Activated CD8-positive, alpha-beta memory T cell treated with anti-CD3 and anti-CD28 coated beads for 36 hours (primary cell): ENCODE data around the gene PCCA. TPM values are rescaled to one million over a fixed set of nuclear protein-coding genes. Genes with fewer than 3 reads are reported as not detected.
"Not testable (repeated sequence)": the region's sequence is repeated elsewhere in the genome, so short reads cannot be mapped to it uniquely, and the experiment has no call there.

Experiments
- CTCF ChIA-PET: fragments of 350-600 bp; sonication (Branson Sonifier 250); formaldehyde crosslinking; loops from one replicate; lab custom pipeline; 2021; ENCODE audit warnings: antibody characterized with exemption; lab: Charles Lee
- POLR2A ChIA-PET: fragments of 350-600 bp; sonication (Branson Sonifier 250); formaldehyde crosslinking; loops from one replicate; lab custom pipeline; 2021; ENCODE audit warnings: antibody characterized with exemption; lab: Charles Lee
- total RNA-seq, 2 experiments: library from RNA; stranded (reverse); gene quantifications; one replicate each; pipeline ENCODE4 v1.2.3, GENCODE V29; 2021

PCCA gene
- 1 to 10 TPM; 7.7 to 9.3 TPM for total RNA-seq

- CTCF ChIA-PET, result interaction anchor here (1.0 kb wide), 1 partner anchor 48 kb away, joined by 3 read pairs; no protein-coding TSS in a partner anchor
- POLR2A ChIA-PET, result no interaction called here
Measured at GRCh38 chr13:100088644-100089464, at the start of gene PCCA. PCCA (plus strand) TSS chr13:100089093; CDS start chr13:100089121, 28 bp downstream.

GRCh38 chr13:100039740-100040139 lies 49.2 kb upstream of the PCCA start:
- ChIA-PET CTCF (no interaction called here), POLR2A (no interaction called here)

GRCh38 chr13:100040196-100040595 lies 48.7 kb upstream of the PCCA start:
- CTCF ChIA-PET, result no interaction called here
- POLR2A ChIA-PET, result no interaction called here

- POLR2A ChIA-PET, result no interaction called here
- CTCF ChIA-PET, result no interaction called here
Measured at GRCh38 chr13:100044936-100045335, 44.0 kb upstream of the PCCA start.

- CTCF ChIA-PET, result no interaction called here
- POLR2A ChIA-PET, result no interaction called here
Measured at GRCh38 chr13:100045355-100045754, 43.5 kb upstream of the PCCA start.

- CTCF ChIA-PET, result interaction anchor here (0.7 kb wide), 1 partner anchor 657 kb away, joined by 5 read pairs; no protein-coding TSS in a partner anchor
Measured at GRCh38 chr13:100051070-100051469, 37.8 kb upstream of the PCCA start.

GRCh38 chr13:100059827-100060226 lies 29.1 kb upstream of the PCCA start:
- CTCF ChIA-PET, result no interaction called here
- POLR2A ChIA-PET, result no interaction called here

More at GRCh38 chr13:100051070-100051469, 37.8 kb upstream of the PCCA start:
- POLR2A ChIA-PET, result no interaction called here

- ChIA-PET POLR2A (no interaction called here), CTCF (no interaction called here)
Measured at GRCh38 chr13:100063333-100063732, 25.6 kb upstream of the PCCA start.

GRCh38 chr13:100063906-100064305 lies 25.0 kb upstream of the PCCA start:
- POLR2A ChIA-PET, result no interaction called here

GRCh38 chr13:100068133-100068931 lies 20.6 kb upstream of the PCCA start:
- ChIA-PET POLR2A (no interaction called here), CTCF (no interaction called here)

More at GRCh38 chr13:100063906-100064305, 25.0 kb upstream of the PCCA start:
- CTCF ChIA-PET, result no interaction called here

GRCh38 chr13:100069278-100069677 lies 19.6 kb upstream of the PCCA start:
- CTCF ChIA-PET, result no interaction called here
- POLR2A ChIA-PET, result no interaction called here

GRCh38 chr13:100075700-100076587 lies 12.9 kb upstream of the PCCA start:
- CTCF ChIA-PET, result interaction anchor here (0.6 kb wide), 1 partner anchor 306 kb away, joined by 3 read pairs; no protein-coding TSS in a partner anchor
- POLR2A ChIA-PET, result no interaction called here

- CTCF ChIA-PET, result not testable (repeated sequence)
Measured at GRCh38 chr13:100079003-100079402, 9.9 kb upstream of the PCCA start.

GRCh38 chr13:100083401-100083800 lies 5.5 kb upstream of the PCCA start:
- CTCF ChIA-PET, POLR2A ChIA-PET: not testable (repeated sequence)

More at GRCh38 chr13:100079003-100079402, 9.9 kb upstream of the PCCA start:
- POLR2A ChIA-PET, result not testable (repeated sequence)

- ChIA-PET POLR2A (no interaction called here), CTCF (interaction anchor here (1.0 kb wide), 1 partner anchor 47 kb away, joined by 3 read pairs; no protein-coding TSS in a partner anchor)
Measured at GRCh38 chr13:100088273-100088643, 635 bp upstream of the PCCA start.

GRCh38 chr13:100089465-100090032 lies 656 bp downstream of the PCCA start:
- POLR2A ChIA-PET, result no interaction called here
- CTCF ChIA-PET, result interaction anchor here (0.6 to 1.0 kb wide), 3 partner anchors 8 to 148 kb away, joined by 3 read pairs; no protein-coding TSS in a partner anchor

- POLR2A ChIA-PET, result no interaction called here
- CTCF ChIA-PET, result no interaction called here
Measured at GRCh38 chr13:100090861-100091260, 2.0 kb downstream of the PCCA start.

GRCh38 chr13:100091391-100091790 lies 2.5 kb downstream of the PCCA start:
- POLR2A ChIA-PET, result no interaction called here
- CTCF ChIA-PET, result no interaction called here

- POLR2A ChIA-PET, CTCF ChIA-PET: not testable (repeated sequence)
Measured at GRCh38 chr13:100092273-100092672, 3.4 kb downstream of the PCCA start.
